Measurements from ENCODE around the gene ACLY.

Gene ACLY

GRCh38 chr17:41956522-41956921 is 37.8 kb upstream of the ACLY start:
- DNase-seq (ENCODE audit: low read depth), result no peak
- no peak overlapping the region for H3K4me3 ChIP-seq (ENCODE audit: low read length)
- no peak for TF ChIP-seq CTCF (conservative IDR thresholded peaks at IDR 0.05; ENCODE audit: low read length)

- DNase-seq (ENCODE audit: low read depth), result no peak
- no peak for TF ChIP-seq CTCF (conservative IDR thresholded peaks at IDR 0.05; ENCODE audit: low read length)
- no peak overlapping the region for H3K4me3 ChIP-seq (ENCODE audit: low read length)
These were observed 30.2 kb upstream of the ACLY start for GRCh38 chr17:41948762-41949460.

GRCh38 chr17:41944943-41945342 is 26.2 kb upstream of the ACLY start:
- H3K4me3 ChIP-seq (ENCODE audit: low read length), result no peak overlapping the region
- no peak for TF ChIP-seq CTCF (conservative IDR thresholded peaks at IDR 0.05; ENCODE audit: low read length)
- no peak for DNase-seq (ENCODE audit: low read depth)

GRCh38 chr17:41943492-41943891 is 24.7 kb upstream of the ACLY start:
- TF ChIP-seq CTCF (conservative IDR thresholded peaks at IDR 0.05; ENCODE audit: low read length), result no peak
- H3K4me3 ChIP-seq (ENCODE audit: low read length), result no peak overlapping the region
- no peak for DNase-seq (ENCODE audit: low read depth)

GRCh38 chr17:41942626-41943373 is 24.0 kb upstream of the ACLY start:
- DNase-seq (ENCODE audit: low read depth), result no peak
- TF ChIP-seq CTCF (conservative IDR thresholded peaks at IDR 0.05; ENCODE audit: low read length), result no peak

GRCh38 chr17:41941168-41941567 is 22.4 kb upstream of the ACLY start:
- TF ChIP-seq CTCF (conservative IDR thresholded peaks at IDR 0.05; ENCODE audit: low read length), result no peak
- no peak overlapping the region for H3K4me3 ChIP-seq (ENCODE audit: low read length)
- no peak for DNase-seq (ENCODE audit: low read depth)

More at GRCh38 chr17:41942626-41943373, 24.0 kb upstream of the ACLY start:
- no peak overlapping the region for H3K4me3 ChIP-seq (ENCODE audit: low read length)

- TF ChIP-seq CTCF (conservative IDR thresholded peaks at IDR 0.05; ENCODE audit: low read length), result no peak
- no peak for DNase-seq (ENCODE audit: low read depth)
- no peak overlapping the region for H3K4me3 ChIP-seq (ENCODE audit: low read length)
These were observed 20.9 kb upstream of the ACLY start for GRCh38 chr17:41939693-41940090.

Measured in AG10803 (cell line).